Astrocyte of the spinal cord (primary cell): ENCODE measurements around the gene BAHD1.

ENCODE experiments used
- DNase-seq: peaks from one replicate; pipeline ENCODE4 v3.0.0; 2011; ENCODE audit warnings: low read depth, low spot score
- H3K4me3 ChIP-seq: 2 replicates; pipeline ENCODE4 v1.5.1; 2011; ENCODE audit warnings: low read depth, mild to moderate bottlenecking, low read length, moderate library complexity
- CTCF ChIP-seq: IDR thresholded peaks from 2 replicates; pipeline ENCODE4 v1.5.1; 2012; ENCODE audit warnings: low read depth, mild to moderate bottlenecking, low read length, inconsistent platforms
- in situ Hi-C: cut with HindIII; loops from 2 replicates; pipeline ENCODE4 v1.10.0; 2017; ENCODE audit warnings: low sequenced_read_pairs

Gene BAHD1

GRCh38 chr15:40440743-40441564 lies at the start of gene BAHD1:
Gene BAHD1, plus strand, starts transcription at chr15:40440953. Its CDS starts 17,512 bp downstream, at chr15:40458465.
- peak within 1 kb of the TSS; percentile 67 for H3K4me3 ChIP-seq
- DNase-seq: peak; percentile 95
- TF ChIP-seq CTCF: peak; percentile 13
- in situ Hi-C loops: no loop called here

- DNase-seq: no peak
- no peak for TF ChIP-seq CTCF
- H3K4me3 ChIP-seq: no peak overlapping the region
- in situ Hi-C loops: no loop called here
Observed at GRCh38 chr15:40392986-40393948, 47.5 kb upstream of the BAHD1 start.

- TF ChIP-seq CTCF: no peak
- no peak overlapping the region for H3K4me3 ChIP-seq
- in situ Hi-C loops: no loop called here
Observed at GRCh38 chr15:40397688-40398412, 42.9 kb upstream of the BAHD1 start.

GRCh38 chr15:40398413-40398873 lies 42.3 kb upstream of the BAHD1 start:
- no peak overlapping the region for H3K4me3 ChIP-seq
- no peak for DNase-seq
- in situ Hi-C loops: no loop called here
- no peak for TF ChIP-seq CTCF

More at GRCh38 chr15:40397688-40398412, 42.9 kb upstream of the BAHD1 start:
- DNase-seq: no peak

GRCh38 chr15:40399370-40399769 lies 41.4 kb upstream of the BAHD1 start:
- H3K4me3 ChIP-seq: no peak overlapping the region
- in situ Hi-C loops: no loop called here
- no peak for DNase-seq
- no peak for TF ChIP-seq CTCF
